Fibroblast of villous mesenchyme (primary cell): ENCODE measurements around the gene ASF1B. TPM values are rescaled to one million over a fixed set of nuclear protein-coding genes. Genes with fewer than 3 reads are reported as not detected.

Experiments
- DNase-seq: peaks from one replicate; pipeline ENCODE4 v3.0.0-alpha.2; 2010; ENCODE audit warnings: low read depth
- H3K4me3 ChIP-seq: 2 replicates; pipeline ENCODE4 v1.5.1; 2011; ENCODE audit warnings: low read depth, mild to moderate bottlenecking, low read length
- total RNA-seq: library from RNA; depleted of rRNA; stranded (reverse); fragments of >200 nt; gene quantifications from 2 replicates; pipeline ENCODE4 v1.2.3, GENCODE V29; 2012
- TF ChIP-seq, protein P1 (sequence below): IDR thresholded peaks from 2 replicates; pipeline ENCODE4 v1.5.1; 2012; ENCODE audit warnings: low read depth, mild to moderate bottlenecking, low read length; ENCODE audit not compliant: insufficient read depth

The ASF1B gene
- total RNA-seq, 1 donor = 8.2 TPM

DNA sequence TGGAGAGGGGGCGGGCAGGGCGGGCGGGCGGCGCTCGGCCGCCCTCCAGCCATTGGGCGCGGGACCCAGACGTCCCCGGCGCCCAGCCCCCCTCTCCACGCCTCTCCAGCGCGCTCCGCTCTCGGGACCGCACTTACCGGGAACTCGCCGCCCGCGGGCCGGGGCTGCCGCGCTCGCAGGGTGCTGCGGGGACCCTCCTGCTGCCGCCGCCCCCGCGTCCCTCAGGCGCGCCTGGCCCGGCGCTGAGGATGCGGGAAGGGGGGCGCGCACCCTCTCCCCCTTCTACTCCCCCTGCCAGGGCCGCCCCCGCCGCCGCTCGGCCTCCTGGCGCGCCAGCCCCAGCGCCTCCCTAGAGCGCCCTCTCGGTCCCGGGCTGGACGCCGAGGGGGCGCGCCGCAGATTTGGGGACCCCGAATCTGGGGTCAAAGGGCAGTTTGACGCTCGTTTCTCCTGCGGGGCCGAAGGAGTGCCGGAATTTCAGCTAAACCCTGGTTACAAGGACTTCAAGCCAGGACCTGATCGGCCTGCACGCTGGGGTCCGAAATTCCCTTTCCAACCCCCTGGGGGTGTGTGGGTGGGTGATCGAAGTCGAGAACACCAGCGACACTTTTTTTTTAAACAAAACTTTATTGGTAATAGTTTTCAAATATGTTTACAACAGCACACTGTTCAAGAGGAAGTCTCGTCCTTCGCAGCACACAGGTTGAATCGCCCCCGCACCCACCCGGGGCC lies 45.1 kb downstream of the ASF1B start:
- H3K4me3 ChIP-seq = peak overlapping the region; percentile 83
- TF ChIP-seq, protein P1, sequence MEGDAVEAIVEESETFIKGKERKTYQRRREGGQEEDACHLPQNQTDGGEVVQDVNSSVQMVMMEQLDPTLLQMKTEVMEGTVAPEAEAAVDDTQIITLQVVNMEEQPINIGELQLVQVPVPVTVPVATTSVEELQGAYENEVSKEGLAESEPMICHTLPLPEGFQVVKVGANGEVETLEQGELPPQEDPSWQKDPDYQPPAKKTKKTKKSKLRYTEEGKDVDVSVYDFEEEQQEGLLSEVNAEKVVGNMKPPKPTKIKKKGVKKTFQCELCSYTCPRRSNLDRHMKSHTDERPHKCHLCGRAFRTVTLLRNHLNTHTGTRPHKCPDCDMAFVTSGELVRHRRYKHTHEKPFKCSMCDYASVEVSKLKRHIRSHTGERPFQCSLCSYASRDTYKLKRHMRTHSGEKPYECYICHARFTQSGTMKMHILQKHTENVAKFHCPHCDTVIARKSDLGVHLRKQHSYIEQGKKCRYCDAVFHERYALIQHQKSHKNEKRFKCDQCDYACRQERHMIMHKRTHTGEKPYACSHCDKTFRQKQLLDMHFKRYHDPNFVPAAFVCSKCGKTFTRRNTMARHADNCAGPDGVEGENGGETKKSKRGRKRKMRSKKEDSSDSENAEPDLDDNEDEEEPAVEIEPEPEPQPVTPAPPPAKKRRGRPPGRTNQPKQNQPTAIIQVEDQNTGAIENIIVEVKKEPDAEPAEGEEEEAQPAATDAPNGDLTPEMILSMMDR = peak; percentile 23
- peak; percentile 59 for DNase-seq

DNA sequence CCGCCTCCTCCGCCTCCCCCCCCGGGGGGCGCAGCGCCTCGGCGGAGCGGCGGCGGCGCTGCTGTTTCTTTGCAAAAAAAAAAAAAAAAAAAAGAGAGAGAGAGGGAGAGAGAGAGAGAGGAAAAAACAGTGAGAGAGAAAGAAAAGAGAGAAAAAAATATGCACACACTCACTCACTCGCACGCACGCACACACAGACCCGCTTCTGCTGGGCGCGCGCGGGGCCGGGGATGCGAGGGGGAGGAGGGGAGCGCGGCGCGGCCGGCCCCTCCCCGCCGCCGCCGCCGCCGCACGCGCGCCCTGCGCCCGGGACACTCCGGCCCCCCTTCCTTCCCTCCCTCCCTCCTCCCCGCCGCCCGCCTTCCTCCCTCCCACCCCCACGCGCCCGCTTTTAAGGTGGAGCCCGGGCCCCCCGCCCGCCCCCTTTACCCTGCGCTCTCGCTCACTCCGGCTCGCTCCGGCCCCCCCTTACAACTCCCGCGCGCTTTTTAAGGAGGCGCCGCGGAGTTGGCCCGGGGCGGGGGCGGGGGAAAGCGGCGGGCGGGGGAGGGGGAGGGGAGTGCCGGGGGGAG lies 45.8 kb downstream of the ASF1B start, which contains the start of gene SAMD1:
TSS of gene SAMD1 (minus strand) at position 243 of the 572 bp plus-strand sequence.
- H3K4me3 ChIP-seq = peak within 1 kb of the TSS; percentile 83
- TF ChIP-seq, protein P1 = no peak
- peak; percentile 97 for DNase-seq

DNA sequence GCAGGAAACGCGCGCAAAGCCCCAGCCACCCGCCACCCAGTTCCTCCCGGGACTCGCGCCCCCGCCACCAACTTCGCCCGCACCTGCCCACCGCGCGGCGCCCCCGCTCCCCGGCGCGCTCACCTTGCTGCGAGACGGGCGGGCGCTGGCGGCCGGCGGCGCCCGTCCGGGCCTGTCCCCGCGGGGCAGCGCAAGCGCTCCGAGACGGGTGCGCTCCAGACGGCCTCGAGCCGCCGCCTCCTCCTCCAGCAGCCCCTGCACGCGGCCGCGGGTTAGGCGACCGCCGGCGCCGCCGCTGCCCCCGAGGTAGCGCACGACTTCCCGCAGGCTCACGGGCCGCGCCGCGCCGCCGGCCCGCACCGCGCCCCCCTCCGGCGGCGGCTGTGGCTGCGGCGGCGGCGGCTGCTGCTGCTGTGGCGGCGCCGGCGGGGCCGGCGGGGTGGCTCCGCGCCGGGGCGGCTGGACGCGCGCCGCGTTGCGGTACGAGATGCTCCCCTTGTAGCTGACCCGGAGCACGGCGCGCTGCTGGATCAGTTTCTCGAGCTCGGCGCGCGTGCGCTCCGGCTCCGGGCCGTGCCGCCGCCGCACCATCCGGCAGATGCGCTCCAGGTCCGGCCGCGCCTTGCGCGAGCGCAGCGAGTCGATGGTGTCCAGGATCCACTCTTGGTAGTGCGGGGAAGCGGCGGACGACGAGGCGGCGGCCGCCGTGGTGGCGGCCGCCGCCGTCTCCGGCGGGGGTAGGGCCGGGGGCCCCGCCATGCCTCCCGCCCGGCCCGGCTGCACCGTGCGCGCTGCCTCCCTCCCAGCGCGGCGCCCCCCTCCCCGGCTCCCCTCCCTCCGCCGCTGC lies 46.5 kb downstream of the ASF1B start:
- TF ChIP-seq, protein P1 = no peak
- peak overlapping the region; percentile 66 for H3K4me3 ChIP-seq
- peak; percentile 73 for DNase-seq

DNA sequence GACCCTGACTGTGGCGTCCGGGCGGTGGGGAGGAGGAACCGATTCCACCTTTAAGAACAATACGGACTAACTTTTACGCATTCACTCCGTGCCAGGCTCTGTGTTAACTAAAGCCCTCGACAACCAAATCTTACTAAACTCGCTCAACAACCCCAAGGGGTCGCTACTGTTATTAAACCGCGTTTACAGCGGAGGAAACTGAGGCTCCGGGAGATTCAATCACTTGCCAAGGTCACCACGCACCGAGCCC lies 47.1 kb downstream of the ASF1B start:
- TF ChIP-seq, protein P1 = peak; percentile 18
- DNase-seq = peak; percentile 37
- H3K4me3 ChIP-seq = peak overlapping the region; percentile 66

DNA sequence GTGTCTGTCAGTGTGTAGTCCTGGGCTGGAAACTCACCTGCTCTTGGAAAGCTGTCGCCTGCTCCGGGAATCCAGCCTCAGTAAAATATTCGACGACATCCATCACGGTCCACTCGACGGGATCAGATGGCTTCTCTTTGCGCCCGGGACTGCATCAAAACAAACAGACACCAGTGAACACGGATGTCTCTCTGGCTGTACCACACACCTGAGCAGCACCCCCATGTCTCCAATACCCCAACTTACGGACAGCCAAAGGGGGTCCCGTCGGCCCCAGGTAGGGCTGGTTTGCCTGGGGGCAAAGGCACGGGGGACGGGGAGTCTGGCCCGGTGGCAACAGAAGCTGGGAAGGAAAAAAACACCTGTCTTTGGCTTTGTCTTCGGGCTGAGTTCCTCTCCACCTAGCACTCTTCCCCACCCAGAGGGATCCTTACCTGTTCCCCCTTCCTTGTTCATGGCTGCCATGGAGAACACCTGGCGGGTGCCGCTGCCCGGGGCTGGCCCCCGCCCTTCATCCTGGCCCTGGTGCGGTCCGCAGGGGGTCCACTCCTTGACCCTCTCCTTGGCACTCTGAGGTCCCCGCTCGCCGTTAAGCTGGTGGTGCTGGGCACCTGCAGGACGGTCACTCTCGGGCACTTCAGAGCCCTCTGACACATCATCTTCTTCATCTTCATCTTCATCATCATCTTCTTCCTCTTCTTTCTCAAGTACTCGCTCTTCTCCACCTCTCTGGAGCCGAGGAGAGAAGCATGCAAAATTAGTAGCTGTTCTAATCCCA lies 47.6 kb downstream of the ASF1B start:
- TF ChIP-seq, protein P1 = no peak
- H3K4me3 ChIP-seq = peak overlapping the region; percentile 66
- DNase-seq = no peak

DNA sequence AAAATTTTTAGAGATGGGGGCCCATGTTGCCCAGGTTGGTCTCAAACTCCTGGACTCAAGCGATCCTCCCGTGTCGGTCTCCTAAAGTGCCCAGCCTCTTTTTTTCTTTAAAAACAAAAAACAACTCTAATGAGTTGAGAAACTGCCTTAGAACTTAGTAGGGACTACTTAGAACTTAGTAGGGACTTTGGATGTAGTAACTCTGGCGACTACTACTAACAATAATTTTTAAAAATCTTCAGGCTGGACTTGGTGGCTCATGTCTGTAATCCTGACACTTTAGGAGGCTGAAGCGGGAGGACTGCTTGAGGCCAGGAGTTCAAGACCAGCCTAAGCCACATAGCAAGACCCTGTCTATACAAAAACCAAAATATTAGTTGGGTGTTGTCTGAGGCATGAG lies 50.3 kb downstream of the ASF1B start:
- no peak for DNase-seq
- TF ChIP-seq, protein P1 = no peak
- no peak overlapping the region for H3K4me3 ChIP-seq
